ENCODE measurements around the gene ZNF429.

DNA sequence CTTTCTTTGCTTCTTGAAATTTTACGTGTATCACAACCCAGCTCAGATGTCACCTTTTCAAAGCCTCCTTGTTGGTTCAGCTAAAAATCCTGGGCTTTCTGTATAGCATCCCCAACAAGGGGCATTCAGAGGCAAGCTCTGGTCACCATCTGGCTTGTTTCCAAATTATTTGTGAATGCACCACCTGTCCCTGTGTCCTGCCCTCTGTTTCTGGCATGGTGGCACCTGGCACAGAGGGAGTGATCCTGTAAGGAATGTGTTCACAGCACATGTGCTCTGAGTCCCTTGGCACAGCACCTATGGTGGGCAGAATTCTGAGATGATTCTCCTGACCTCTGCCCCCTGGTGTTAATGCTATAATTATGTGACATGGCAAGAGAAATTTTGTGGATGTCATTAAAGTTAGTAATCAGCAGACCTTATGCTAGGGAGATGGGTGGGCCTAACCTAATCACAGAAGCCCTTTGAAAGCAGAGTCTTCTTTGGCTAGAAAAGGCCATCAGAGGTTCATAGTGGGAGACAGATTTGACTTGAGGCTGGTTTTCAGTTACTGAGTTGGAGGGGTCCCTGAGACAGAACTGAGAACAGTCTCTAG lies 76.3 kb downstream of the ZNF429 start:
- TF ChIP-seq EZH2 (IDR thresholded peaks at IDR 0.05) (no peak), POLR2AphosphoS5 (IDR thresholded peaks at IDR 0.05; ENCODE audit: borderline replicate concordance, low read depth, low read length) (no peak), FOXP2 (optimal IDR thresholded peaks at IDR 0.05; ENCODE audit: control extremely low read depth, extremely low read length, insufficient read depth) (no peak)

Data from SK-N-MC (cell line).